SJSA1 (cell line): ENCODE data around the gene PDGFB. TPM values are rescaled to one million over a fixed set of nuclear protein-coding genes. Genes with fewer than 3 reads are reported as not detected.
A peak's percentile ranks its signal among the peaks of the same experiment; 100 is the strongest.
"Not testable (repeated sequence)": the region's sequence is repeated elsewhere in the genome, so short reads cannot be mapped to it uniquely, and the experiment has no call there.

Source experiments
- DNase-seq, 2 experiments: peaks; one replicate each; pipeline ENCODE4 v3.0.0-alpha.2; 2015 to 2020; ENCODE audit warnings: low spot score in 2 of 2, low read depth in 1 of 2
- H3K27ac ChIP-seq: fragments of 250-450 bp; sonication (Bioruptor Pico); 2 replicates; pipeline ENCODE4 v1.5.1; 2020; ENCODE audit warnings: mild to moderate bottlenecking, moderate library complexity
- H3K27me3 ChIP-seq: fragments of 250-450 bp; sonication (Bioruptor Pico); replicated peaks from 2 replicates; pipeline ENCODE4 v1.5.1; 2020; ENCODE audit warnings: mild to moderate bottlenecking, moderate library complexity
- H3K36me3 ChIP-seq: fragments of 250-450 bp; sonication (Bioruptor Pico); 2 replicates; pipeline ENCODE4 v1.5.1; 2020; ENCODE audit warnings: mild to moderate bottlenecking
- H3K4me1 ChIP-seq: fragments of 250-450 bp; sonication (Bioruptor Pico); replicated peaks from 2 replicates; pipeline ENCODE4 v1.6.1; 2021; ENCODE audit warnings: mild to moderate bottlenecking
- H3K4me3 ChIP-seq: fragments of 250-450 bp; sonication (Bioruptor Pico); 2 replicates; pipeline ENCODE4 v1.5.1; 2020; ENCODE audit warnings: mild to moderate bottlenecking
- H3K9me3 ChIP-seq: fragments of 250-450 bp; sonication (Bioruptor Pico); replicated peaks from 2 replicates; pipeline ENCODE4 v1.5.1; 2020; ENCODE audit warnings: mild to moderate bottlenecking
- total RNA-seq: library from RNA; depleted of rRNA; stranded (reverse); fragments of >200 nt; shearing (Covaris generic); gene quantifications from 2 replicates; pipeline ENCODE4 v1.2.3, GENCODE V29; 2014

Gene PDGFB
- total RNA-seq, 1 experiment from 2014 or later: 0.13 TPM

DNA sequence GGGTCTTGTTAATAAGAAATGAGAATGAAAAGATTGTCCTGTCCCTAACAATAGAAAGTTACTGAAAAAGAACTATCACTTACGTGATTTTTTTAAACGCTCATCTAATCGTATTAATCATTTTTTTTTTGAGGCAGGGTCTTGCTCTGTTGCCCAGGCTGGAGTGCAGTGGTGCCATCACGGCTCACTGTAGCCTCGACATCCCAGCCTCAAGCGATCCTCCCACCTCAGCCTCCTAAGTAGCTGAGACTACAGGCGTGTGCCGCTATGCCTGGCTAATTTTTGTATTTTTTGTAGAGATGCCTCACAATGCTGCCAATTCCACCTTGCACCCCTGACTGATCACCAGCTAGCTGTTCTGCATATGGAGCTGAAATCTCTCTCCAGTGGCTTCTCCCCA is 15.7 kb downstream of the PDGFB start:
- Histone ChIP-seq H3K36me3 (no peaks in the 10 kb centered on the region), H3K27ac (no peak overlapping the region), H3K27me3 (no peaks in the 10 kb centered on the region), H3K4me1 (peaks cover 7% of the 10 kb centered on the region), H3K4me3 (no peak overlapping the region), H3K9me3 (no peaks in the 10 kb centered on the region)
- no peak for DNase-seq

GRCh38 chr22:39227542-39228272 is 17.1 kb downstream of the PDGFB start:
- H3K27me3 ChIP-seq: no peaks in the 10 kb centered on the region
- DNase-seq: no peak
- H3K9me3 ChIP-seq: no peaks in the 10 kb centered on the region

DNA sequence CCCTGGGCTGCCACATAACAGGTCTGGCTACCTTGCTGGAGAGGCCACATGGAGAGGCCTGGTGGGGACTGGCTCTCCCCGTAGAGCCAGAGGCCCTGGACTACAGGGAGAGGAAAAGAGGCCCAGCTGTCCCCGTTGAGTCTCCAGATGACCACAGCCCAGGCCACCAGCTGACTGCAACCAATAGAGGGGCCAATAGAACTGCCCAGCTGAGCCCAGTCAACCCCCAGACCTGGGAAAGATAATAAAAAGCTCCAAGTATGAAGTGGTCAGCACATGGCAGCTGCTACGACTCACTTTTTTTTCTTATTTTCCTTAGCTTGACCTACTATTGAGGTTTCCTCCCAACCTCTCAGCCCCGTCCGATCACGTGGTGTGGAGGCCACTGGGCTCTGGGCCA is 18.4 kb downstream of the PDGFB start:
- Histone ChIP-seq H3K27ac (no peak overlapping the region), H3K36me3 (no peaks in the 10 kb centered on the region)
- DNase-seq: no peak

More at GRCh38 chr22:39227542-39228272, 17.1 kb downstream of the PDGFB start:
- H3K27ac ChIP-seq: no peak overlapping the region
- no peaks in the 10 kb centered on the region for H3K36me3 ChIP-seq
- peaks cover 6% of the 10 kb centered on the region; the same call in 1 of the 2 replicates for H3K4me1 ChIP-seq
- no peak overlapping the region for H3K4me3 ChIP-seq

DNA sequence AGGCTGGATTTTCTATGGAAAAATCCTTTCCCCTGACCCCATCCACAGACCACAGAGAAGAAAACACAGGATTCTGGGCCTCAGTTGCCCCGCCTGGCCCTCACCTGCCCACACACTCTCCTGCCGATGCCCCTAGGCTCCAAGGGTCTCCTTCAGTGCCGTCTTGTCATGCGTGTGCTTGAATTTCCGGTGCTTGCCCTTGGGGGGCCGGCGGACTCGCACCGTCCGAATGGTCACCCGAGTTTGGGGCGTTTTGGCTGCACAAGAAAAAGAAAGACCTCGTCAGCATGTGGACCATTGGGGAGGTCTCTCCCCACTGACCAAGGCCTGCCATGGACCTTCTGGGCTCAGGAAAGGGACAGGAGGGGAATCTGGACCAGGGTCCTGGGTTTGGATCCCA is 19.2 kb downstream of the PDGFB start:
- no peak for DNase-seq
- Histone ChIP-seq H3K9me3 (no peaks in the 10 kb centered on the region), H3K36me3 (no peaks in the 10 kb centered on the region), H3K4me3 (no peak overlapping the region), H3K27ac (no peak overlapping the region), H3K4me1 (peaks cover 5% of the 10 kb centered on the region; the same call in 1 of the 2 replicates), H3K27me3 (no peaks in the 10 kb centered on the region)

More for the DNA sequence above, 18.4 kb downstream of the PDGFB start:
- Histone ChIP-seq H3K27me3 (no peaks in the 10 kb centered on the region), H3K9me3 (no peaks in the 10 kb centered on the region), H3K4me3 (no peak overlapping the region), H3K4me1 (peaks cover 6% of the 10 kb centered on the region; the same call in 1 of the 2 replicates)

- H3K27ac ChIP-seq: no peak overlapping the region
These were observed 20.2 kb downstream of the PDGFB start for GRCh38 chr22:39224550-39224949.

GRCh38 chr22:39223091-39223710 is 21.6 kb downstream of the PDGFB start:
- no peak overlapping the region for H3K27ac ChIP-seq
- H3K4me1 ChIP-seq: no peaks in the 10 kb centered on the region
- no peak for DNase-seq
- H3K36me3 ChIP-seq: no peaks in the 10 kb centered on the region
- no peak overlapping the region for H3K4me3 ChIP-seq
- H3K9me3 ChIP-seq: no peaks in the 10 kb centered on the region
- H3K27me3 ChIP-seq: no peaks in the 10 kb centered on the region

More at GRCh38 chr22:39224550-39224949, 20.2 kb downstream of the PDGFB start:
- Histone ChIP-seq H3K4me1 (no peaks in the 10 kb centered on the region), H3K27me3 (no peaks in the 10 kb centered on the region), H3K4me3 (no peak overlapping the region), H3K9me3 (no peaks in the 10 kb centered on the region), H3K36me3 (no peaks in the 10 kb centered on the region)
- DNase-seq: no peak

DNA sequence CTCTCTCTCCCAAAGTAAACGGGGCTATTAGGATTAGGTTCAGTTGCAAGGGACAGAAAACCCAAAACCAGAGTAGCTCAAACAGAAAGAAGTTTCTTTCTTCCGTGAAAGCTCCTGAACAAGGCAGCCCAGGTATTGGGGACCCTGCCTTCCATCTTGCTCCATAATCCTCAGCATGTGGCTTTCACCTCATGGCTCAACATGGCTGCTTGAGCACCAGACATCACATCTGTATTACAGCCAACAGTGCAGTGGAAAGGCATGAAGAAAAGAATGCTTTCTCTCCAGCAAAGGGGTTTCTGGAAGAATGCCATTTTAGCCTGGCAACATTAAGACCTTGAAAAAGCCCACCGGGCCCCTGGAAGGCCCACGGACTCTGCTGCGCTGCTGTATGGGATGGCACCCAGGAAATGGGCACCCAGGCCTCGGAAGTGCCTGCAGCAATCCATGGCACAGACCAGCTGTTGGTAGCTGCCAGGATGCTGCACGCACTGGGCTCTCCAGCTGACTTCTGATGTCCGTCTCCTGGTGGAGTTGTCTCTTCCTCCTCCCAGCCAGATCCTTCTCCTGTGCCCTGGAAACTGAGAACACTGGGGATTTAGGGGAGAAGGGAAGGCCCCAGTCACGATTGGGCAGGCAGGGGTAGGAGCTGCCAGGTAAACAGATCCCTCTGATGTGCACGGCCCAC is 22.6 kb downstream of the PDGFB start:
- H3K36me3 ChIP-seq: no peaks in the 10 kb centered on the region
- H3K4me1 ChIP-seq: no peaks in the 10 kb centered on the region
- H3K9me3 ChIP-seq: no peaks in the 10 kb centered on the region
- no peak for DNase-seq
- no peak overlapping the region for H3K4me3 ChIP-seq
- H3K27me3 ChIP-seq: no peaks in the 10 kb centered on the region
- no peak overlapping the region for H3K27ac ChIP-seq

DNA sequence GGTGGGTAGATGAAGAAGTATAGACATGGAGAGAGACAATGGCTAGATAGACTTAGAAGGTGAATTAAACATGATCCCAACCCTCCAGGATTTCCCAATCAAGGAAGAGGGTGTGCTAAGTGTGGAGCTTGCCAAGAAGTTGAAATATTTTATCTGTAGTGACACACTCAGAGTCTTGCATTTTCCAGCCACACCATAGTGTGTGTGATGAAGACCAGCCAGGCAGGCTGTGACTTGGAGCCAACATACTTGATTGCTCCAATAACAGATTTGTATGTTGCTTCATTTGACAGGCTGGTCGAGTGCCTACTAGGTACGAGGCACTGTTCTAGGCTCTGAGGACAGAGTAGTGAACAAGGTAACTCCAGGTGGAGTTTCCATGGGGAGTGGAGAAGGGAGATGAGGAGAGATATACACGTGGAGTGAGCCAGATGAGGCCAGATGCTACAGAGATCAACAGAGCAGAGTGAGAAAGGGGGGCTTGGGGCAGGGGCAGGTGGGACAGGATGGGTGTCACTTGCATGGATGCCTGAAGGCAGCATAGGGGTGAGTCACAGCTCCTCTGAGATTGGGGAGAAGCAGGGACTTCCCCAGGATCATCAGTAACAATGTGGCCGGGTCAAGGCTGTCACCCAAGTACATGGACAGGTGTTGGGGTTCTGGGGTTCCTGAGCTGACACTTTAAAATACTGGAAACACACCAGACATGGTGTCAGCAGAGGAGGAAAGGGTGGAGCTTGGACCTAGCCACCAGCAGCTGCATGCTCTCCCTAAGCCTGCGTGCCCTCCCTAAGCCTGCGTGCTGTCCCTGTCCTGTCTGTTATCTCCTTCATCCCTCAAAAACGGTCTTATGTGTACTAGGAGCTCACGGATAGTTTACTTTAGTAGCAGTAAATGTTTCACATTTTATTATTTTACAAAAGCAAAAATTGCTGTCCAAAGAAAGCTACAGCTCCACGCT is 23.6 kb downstream of the PDGFB start:
- Histone ChIP-seq H3K4me1 (no peaks in the 10 kb centered on the region), H3K36me3 (no peaks in the 10 kb centered on the region), H3K27ac (no peak overlapping the region), H3K27me3 (no peaks in the 10 kb centered on the region), H3K9me3 (no peaks in the 10 kb centered on the region), H3K4me3 (no peak overlapping the region)
- peak in 1 of 2 experiments; percentile 16 for DNase-seq

- Histone ChIP-seq H3K9me3 (no peaks in the 10 kb centered on the region), H3K36me3 (no peaks in the 10 kb centered on the region), H3K4me3 (no peak overlapping the region), H3K4me1 (no peaks in the 10 kb centered on the region), H3K27ac (no peak overlapping the region), H3K27me3 (no peaks in the 10 kb centered on the region)
- peak in 1 of 2 experiments; percentile 17 for DNase-seq
These were observed 24.3 kb downstream of the PDGFB start for GRCh38 chr22:39220450-39220849.

- no peak overlapping the region for H3K4me3 ChIP-seq
- no peaks in the 10 kb centered on the region for H3K36me3 ChIP-seq
- H3K27ac ChIP-seq: no peak overlapping the region
- H3K4me1 ChIP-seq: peaks cover 8% of the 10 kb centered on the region
- H3K27me3 ChIP-seq: no peaks in the 10 kb centered on the region
- peak in 1 of 2 experiments; percentile 28 for DNase-seq
- no peaks in the 10 kb centered on the region for H3K9me3 ChIP-seq
These were observed 25.4 kb downstream of the PDGFB start for GRCh38 chr22:39219071-39220039.

- not testable (repeated sequence) for H3K27ac ChIP-seq, DNase-seq, H3K9me3 ChIP-seq, H3K4me3 ChIP-seq, H3K27me3 ChIP-seq, H3K36me3 ChIP-seq
- peaks cover 17% of the 10 kb centered on the region for H3K4me1 ChIP-seq
These were observed 26.4 kb downstream of the PDGFB start for GRCh38 chr22:39218432-39218831.

DNA sequence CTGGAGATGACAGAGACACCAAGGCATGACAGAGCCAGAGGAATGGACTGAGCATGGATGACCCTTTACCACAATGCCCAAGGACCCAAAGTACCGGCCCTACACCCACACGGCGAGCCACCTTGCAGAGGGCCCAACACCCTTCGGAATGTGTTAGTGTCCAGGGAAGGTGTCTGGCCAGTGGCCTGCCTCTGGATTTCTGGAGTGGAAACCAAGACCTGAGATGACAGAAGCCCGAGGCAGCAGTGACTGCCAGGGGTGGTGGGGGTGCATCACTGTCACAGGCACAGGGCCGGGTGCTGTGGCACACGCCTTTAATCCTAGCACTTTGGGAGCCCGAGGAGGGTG is 28.7 kb downstream of the PDGFB start:
- H3K4me3 ChIP-seq: no peak overlapping the region
- no peak overlapping the region for H3K27ac ChIP-seq
- H3K27me3 ChIP-seq: no peaks in the 10 kb centered on the region
- H3K4me1 ChIP-seq: peaks cover 23% of the 10 kb centered on the region
- H3K36me3 ChIP-seq: no peaks in the 10 kb centered on the region
- H3K9me3 ChIP-seq: no peaks in the 10 kb centered on the region
- DNase-seq: peak in 1 of 2 experiments; percentile 32
